WTC11 (cell line): ENCODE data around the gene ATF4.

Experiments
- CTCF ChIP-seq: fragments of 200-600 bp; IDR thresholded peaks from 2 replicates; pipeline ENCODE4 v1.8.0; 2022; ENCODE audit warnings: antibody characterized with exemption
- ELF4 ChIP-seq: sonication (generic); formaldehyde crosslinking; IDR thresholded peaks from 2 replicates; pipeline ENCODE4 v1.8.1; 2022; ENCODE audit warnings: low read depth, mild to moderate bottlenecking, moderate library complexity, missing genetic modification reagents
- ZNF121 ChIP-seq: sonication (generic); formaldehyde crosslinking; IDR thresholded peaks from 2 replicates; pipeline ENCODE4 v1.8.0; 2023; ENCODE audit warnings: missing genetic modification reagents

GRCh38 chr22:39475337-39475736, 45.0 kb upstream of the ATF4 start:
- TF ChIP-seq ELF4 (CRISPR knock-in tag) (no peak), ZNF121 (CRISPR knock-in tag) (no peak), CTCF (no peak)
